GM21737 (cell line): ENCODE data around the gene PKN3.

Source experiments
- ATAC-seq: cut with Tn5 transposase; IDR thresholded peaks from one replicate; pipeline ENCODE4 v1.9.1; 2021; ENCODE audit warnings: mild to moderate bottlenecking, moderate library complexity; ENCODE audit not compliant: unreplicated experiment

The PKN3 gene

DNA sequence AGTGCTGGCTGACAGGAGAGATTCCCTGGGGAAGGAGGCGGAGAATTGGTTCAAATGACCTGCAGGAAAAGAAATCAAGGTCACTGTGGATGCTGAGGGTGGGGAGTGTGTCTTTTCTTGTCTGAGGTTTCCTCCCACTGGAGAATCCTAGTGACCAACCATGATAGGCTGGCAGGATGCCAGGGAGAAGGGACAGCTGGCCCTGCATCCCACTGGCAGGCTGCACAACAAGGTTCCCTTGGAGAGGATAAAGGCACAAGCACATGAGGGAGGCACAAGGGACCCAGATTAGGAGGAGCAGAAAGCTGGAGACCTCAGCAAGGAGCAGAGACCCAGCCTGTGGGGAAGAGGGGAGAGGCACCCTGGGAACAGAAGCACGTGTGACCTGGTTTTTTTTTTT is 33.1 kb downstream of the PKN3 start:
- ATAC-seq = no peak

DNA sequence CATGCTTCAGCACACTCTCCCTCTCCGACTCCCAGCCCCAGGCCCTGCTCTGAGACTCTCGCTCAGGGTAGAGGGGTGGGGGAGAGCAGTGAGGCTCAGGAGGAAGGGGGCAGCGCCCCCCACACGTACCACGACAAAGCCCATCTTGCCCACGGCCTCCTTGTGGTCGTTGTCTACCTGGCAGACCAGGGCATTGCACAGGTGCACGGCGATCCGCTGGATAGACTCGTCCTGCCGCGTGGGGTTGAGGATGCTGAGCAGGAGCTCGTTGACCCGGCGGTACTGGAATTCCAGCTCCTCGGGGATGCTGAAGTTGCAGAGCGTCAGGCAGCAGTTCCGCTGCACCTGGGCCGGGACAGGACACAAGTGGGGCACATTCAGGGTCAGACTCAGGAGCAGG is 40.1 kb downstream of the PKN3 start:
- no peak for ATAC-seq

DNA sequence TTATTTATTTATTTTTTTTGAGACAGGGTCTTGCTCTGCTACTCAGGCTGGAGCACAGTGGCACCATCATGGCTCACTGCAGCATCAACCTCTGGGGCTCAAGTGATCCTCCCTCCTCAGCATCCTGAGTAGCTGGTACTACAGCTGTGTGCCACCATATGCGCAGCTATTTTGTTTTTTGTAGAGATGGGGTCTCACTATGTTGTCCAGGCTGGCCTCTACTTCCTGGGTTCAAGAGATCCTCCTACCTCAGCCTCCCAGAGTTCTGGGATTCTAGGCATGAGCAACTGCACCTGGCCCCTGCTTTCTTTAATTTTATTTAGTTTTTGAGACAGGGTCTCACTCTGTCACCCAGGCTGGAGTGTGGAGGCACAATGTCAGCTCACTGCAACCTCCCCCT is 41.1 kb downstream of the PKN3 start:
- ATAC-seq = no peak

DNA sequence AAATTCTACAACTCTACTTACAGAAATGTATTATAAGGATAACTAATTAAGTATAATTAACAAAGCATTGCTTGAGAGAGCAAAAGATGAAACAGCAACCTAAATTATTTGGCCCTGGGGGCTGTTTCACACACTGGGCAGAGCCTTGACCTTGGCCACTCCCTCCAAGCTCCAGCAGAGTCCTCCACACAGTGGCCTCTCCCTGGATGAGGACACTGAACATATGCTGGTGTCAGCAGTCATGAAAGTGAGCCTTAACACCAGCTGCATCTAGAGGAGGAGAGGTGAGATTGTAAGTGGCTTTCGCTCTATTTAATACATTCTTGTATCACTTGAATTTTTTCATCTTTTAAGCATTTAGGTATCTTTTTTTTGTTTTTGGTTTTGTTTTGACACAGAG is 44.9 kb downstream of the PKN3 start:
- no peak for ATAC-seq

DNA sequence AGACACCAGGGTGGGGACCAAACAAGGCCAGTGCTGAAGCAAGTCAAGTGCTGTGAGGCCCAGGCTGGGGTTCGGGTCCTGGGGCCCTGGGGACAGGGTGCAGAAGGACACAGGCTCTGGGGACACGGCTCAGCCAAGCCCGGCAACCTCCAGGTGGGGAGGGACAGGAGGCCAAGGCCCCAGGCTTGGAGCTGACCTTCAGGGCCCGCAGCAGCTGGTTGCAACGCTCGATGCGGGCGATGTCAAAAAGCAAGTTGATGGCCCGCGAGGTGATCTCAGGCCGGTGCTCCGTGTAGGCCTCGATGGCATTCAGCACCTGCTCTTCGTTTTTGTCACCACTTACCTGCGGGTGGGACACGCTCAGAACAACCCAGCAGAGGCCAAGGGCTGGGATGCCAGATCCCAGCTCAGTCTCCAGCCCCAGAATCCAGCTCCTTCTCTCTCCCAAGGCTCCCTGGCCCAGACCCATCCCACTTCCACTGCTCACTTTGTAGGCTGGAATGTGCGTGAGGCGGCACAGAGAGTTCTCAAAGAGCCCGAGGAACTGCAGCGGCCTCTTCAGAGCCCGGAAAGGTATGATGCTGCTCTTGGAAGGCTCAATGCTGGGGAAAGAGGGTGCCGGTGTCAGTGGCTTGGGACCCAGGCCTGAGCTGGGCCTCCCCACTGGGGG is 48.8 kb downstream of the PKN3 start:
- ATAC-seq = no peak

DNA sequence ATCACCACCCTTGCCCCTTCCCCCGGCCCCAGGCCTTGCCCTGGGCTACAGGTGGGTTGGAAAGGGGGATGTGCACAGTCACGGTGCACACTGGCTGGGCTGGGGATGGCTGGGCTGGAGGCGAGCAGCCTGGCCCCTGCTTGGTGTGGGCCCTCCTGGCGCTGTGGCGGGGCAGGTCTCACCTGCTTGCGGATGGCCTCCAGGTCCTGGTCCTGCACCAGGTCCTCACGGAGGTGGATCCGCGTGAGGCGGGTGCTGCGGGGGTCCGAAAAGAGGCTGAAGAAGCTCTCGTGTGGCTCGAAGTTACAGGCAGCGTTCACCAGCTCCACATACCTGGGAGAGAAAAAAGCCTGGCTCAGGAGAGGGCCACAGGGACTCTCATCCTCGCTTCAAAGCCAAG is 51.3 kb downstream of the PKN3 start:
- ATAC-seq = no peak

DNA sequence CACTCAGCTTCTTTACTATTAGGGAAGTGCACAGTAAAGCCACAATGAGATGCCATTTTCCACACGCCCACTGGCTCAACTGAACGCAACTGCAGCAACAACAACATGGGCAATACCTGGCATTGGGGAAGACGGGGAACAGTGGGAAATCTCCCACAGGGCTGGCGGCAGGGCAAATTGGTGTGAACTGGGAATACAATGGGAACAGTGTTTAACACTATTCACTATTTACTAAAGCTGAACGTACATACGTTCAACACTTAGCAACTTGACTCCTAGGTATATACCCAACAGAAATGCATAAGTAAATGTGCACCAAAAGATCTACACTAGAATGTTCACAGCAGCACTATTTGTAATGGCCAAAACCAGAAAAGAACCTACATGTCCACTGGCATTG is 55.3 kb downstream of the PKN3 start:
- no peak for ATAC-seq

DNA sequence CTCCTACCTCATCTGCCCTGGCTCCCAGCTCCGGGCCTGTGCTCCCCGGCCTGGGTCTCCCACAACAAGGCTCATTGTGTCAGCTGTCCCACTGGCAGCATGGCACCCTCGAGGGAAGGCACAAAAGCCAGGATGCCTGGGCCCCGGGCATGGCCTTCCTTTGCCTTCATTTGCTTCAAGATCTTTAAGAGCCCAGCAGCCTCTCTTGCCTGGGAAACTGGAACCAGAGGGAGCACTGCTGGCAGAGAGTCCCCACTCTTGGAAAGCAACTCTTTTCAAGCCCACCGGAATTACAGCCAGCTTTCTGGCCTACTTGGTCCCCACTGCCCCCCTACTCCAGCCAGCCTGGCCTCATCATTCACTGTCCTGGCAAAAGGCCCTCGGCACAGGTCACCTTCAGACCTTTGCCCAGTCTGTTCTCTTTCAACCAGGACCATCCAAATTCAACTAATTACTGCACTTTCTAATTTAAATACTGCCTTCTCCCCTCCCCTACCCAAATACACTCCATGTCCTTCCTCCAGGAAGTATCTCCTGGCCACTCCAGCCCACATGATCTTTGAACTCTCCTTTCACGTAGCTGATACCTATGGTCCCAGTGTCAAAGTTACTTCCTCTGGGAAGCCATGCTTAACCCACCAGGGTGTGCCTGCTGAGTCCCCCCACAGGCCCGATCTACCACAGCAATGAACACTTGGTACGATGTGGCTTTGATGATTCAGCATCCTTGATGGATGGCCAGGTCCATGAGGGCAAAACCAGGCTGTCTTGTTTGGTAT is 60.6 kb downstream of the PKN3 start:
- ATAC-seq = no peak

DNA sequence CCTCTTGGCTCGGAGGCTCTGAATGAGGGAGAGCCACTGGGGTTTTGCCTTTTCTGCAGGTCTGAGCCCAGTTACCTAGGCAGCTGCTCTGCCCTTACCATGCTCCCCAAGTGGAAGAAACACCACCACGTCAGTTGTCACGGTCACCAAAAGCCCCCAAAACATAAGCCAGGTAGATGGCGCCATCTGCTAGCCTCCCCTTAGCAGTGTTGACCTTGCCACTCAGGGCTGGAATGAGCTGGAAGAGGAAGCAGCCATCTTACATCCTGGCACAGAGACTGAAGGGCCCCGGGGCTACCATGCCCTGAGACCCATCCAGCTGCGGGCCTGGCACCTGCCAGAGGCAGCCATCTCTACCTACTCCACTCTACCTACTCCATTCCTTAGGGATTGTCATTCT is 62.1 kb downstream of the PKN3 start:
- ATAC-seq = no peak

DNA sequence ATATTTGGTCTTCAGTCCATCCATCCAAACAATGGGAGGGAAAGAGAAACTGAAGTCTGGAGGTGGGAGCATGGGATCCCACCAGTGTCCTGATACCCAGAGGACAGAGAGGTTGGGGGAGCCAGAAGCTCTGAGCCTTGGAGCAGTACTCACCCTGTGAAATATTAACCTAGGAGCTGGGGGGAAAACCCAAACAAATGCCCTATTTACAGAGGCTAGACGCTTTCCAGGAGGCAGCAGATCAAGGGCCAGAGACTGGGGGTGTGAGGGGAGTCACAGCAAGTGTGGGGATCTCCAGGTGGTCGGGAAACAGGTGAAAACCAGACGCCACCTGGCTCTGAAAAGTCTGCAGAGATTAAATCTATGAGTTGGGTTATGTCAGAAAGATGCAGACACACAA is 63.2 kb downstream of the PKN3 start:
- no peak for ATAC-seq

DNA sequence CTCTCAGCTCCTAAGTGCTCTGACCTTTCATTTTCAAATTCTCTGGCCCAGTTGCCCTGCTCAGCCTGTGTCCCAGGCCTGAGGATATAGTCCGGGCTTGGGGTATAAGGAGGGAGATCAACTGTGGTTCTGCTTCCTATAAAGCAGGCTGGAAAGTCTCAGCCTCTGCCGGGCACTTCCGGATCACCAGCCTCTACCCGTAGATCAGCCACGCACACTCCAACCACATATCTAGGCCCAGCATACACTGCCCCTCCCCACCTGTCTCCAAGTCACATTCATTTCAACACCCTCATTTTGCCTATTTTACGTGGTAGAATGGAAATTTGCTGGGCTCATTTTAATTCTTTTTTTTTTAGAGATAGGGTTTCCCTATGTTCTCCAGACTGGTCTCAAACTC is 66.3 kb downstream of the PKN3 start:
- no peak for ATAC-seq
